ENCODE measurements around the gene OR2A2.

OR2A2 gene

GRCh38 chr7:144158861-144159260, 49.5 kb downstream of the OR2A2 start:
- no peak for DNase-seq (ENCODE audit: low read depth in 1 of 2, low spot score in 1 of 2)

More at GRCh38 chr7:144158861-144159260, 49.5 kb downstream of the OR2A2 start:
- no peak overlapping the region for H3K27ac ChIP-seq (replicated peaks)
- peaks cover 3% of the 10 kb centered on the region for H3K27me3 ChIP-seq (ENCODE audit: insufficient read depth, poor library complexity, severe bottlenecking)
- TF ChIP-seq, protein P1, sequence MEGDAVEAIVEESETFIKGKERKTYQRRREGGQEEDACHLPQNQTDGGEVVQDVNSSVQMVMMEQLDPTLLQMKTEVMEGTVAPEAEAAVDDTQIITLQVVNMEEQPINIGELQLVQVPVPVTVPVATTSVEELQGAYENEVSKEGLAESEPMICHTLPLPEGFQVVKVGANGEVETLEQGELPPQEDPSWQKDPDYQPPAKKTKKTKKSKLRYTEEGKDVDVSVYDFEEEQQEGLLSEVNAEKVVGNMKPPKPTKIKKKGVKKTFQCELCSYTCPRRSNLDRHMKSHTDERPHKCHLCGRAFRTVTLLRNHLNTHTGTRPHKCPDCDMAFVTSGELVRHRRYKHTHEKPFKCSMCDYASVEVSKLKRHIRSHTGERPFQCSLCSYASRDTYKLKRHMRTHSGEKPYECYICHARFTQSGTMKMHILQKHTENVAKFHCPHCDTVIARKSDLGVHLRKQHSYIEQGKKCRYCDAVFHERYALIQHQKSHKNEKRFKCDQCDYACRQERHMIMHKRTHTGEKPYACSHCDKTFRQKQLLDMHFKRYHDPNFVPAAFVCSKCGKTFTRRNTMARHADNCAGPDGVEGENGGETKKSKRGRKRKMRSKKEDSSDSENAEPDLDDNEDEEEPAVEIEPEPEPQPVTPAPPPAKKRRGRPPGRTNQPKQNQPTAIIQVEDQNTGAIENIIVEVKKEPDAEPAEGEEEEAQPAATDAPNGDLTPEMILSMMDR (IDR thresholded peaks at IDR 0.05; ENCODE audit: insufficient read depth, low read length) = no peak
- TF ChIP-seq SPI1 (IDR thresholded peaks at IDR 0.05; ENCODE audit: borderline replicate concordance, low read depth) (no peak), GABPA (IDR thresholded peaks at IDR 0.05; ENCODE audit: low read depth) (no peak), POLR2AphosphoS5 (IDR thresholded peaks at IDR 0.05; ENCODE audit: low read depth) (no peak)
- TF ChIP-seq, protein P2, sequence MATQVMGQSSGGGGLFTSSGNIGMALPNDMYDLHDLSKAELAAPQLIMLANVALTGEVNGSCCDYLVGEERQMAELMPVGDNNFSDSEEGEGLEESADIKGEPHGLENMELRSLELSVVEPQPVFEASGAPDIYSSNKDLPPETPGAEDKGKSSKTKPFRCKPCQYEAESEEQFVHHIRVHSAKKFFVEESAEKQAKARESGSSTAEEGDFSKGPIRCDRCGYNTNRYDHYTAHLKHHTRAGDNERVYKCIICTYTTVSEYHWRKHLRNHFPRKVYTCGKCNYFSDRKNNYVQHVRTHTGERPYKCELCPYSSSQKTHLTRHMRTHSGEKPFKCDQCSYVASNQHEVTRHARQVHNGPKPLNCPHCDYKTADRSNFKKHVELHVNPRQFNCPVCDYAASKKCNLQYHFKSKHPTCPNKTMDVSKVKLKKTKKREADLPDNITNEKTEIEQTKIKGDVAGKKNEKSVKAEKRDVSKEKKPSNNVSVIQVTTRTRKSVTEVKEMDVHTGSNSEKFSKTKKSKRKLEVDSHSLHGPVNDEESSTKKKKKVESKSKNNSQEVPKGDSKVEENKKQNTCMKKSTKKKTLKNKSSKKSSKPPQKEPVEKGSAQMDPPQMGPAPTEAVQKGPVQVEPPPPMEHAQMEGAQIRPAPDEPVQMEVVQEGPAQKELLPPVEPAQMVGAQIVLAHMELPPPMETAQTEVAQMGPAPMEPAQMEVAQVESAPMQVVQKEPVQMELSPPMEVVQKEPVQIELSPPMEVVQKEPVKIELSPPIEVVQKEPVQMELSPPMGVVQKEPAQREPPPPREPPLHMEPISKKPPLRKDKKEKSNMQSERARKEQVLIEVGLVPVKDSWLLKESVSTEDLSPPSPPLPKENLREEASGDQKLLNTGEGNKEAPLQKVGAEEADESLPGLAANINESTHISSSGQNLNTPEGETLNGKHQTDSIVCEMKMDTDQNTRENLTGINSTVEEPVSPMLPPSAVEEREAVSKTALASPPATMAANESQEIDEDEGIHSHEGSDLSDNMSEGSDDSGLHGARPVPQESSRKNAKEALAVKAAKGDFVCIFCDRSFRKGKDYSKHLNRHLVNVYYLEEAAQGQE (IDR thresholded peaks at IDR 0.05; ENCODE audit: insufficient replicate concordance, low read depth) = no peak
- H3K4me3 ChIP-seq (replicated peaks; ENCODE audit: insufficient read depth, low read length) = no peak overlapping the region

Data from HL-60 (cell line).